Stromal cell of bone marrow (primary cell): ENCODE data around the gene PANX3.
"Not testable (repeated sequence)": the region's sequence is repeated elsewhere in the genome, so short reads cannot be mapped to it uniquely, and the experiment has no call there.

Experiments used
- DNase-seq: peaks from one replicate; pipeline ENCODE4 v3.0.0-alpha.2; 2012; ENCODE audit warnings: low read depth

Gene PANX3, protein sequence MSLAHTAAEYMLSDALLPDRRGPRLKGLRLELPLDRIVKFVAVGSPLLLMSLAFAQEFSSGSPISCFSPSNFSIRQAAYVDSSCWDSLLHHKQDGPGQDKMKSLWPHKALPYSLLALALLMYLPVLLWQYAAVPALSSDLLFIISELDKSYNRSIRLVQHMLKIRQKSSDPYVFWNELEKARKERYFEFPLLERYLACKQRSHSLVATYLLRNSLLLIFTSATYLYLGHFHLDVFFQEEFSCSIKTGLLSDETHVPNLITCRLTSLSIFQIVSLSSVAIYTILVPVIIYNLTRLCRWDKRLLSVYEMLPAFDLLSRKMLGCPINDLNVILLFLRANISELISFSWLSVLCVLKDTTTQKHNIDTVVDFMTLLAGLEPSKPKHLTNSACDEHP

GRCh38 chr11:124611064-124611463 is at the start of gene PANX3:
Gene PANX3 (plus strand): TSS chr11:124611428. CDS start chr11:124611557, 129 bp downstream.
- no peak for DNase-seq

DNA sequence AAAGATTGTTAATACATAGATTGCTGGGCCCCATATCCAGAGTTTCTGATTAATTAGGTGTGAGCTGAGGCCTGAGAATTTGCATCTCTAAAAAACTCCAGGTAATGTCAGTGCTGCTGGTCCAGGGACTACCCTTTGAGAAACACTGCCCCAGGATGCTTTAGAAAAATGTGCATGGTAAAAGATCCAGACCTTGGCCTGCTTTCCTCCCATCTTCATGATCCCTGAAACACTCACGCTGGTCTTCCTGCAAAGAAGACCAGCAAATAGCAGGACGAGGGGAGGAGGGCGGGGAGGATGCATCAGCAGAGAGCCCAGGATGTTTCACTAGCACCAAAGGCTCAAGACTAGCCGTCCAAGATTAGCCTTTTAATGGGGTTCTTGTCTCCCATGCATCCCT is 41.5 kb upstream of the PANX3 start, which contains the start of gene OR8A1:
TSS of gene OR8A1 (plus strand) at position 301 of the 400 bp plus-strand sequence. CDS start 123 bp downstream, outside the sequence.
- DNase-seq, result no peak

DNA sequence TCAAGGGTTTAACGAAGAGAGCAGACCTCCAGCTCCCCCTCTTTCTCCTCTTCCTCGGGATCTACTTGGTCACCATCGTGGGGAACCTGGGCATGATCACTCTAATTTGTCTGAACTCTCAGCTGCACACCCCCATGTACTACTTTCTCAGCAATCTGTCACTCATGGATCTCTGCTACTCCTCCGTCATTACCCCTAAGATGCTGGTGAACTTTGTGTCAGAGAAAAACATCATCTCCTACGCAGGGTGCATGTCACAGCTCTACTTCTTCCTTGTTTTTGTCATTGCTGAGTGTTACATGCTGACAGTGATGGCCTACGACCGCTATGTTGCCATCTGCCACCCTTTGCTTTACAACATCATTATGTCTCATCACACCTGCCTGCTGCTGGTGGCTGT is 41.1 kb upstream of the PANX3 start:
- DNase-seq, result no peak

DNA sequence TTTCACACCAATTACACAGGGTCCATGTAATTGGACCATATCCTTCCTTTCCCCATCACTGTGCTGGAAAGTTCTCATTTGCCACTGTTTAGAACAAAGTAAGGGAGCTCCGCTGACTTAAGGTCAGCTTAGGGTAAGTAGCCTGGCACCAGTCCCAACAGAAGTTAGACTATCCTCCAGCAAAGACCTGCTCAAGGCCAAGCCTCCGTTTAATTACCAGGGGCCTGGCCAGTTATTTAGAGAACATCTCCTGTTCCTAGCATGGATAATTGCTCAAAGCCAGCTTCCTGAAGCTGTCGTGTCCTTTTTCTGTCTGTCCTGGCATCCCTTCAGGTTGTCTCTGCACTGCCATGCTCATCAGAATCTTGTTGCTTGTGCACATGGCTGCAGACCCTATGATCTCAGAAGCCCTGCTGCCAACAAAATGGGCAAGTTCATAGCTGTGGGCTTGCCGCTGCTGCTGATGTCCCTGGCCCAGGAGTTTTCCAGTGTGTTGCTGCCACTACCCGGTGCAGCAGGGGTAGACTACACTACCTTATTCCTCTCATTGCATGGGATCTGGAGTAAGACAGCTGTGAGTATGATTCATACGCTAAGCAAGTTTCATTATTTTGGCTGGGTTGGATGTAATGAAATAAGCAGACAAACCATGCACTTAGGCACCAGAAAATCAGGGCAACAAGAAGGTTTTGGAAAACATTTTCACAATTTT is 33.4 kb upstream of the PANX3 start:
- DNase-seq, result no peak

DNA sequence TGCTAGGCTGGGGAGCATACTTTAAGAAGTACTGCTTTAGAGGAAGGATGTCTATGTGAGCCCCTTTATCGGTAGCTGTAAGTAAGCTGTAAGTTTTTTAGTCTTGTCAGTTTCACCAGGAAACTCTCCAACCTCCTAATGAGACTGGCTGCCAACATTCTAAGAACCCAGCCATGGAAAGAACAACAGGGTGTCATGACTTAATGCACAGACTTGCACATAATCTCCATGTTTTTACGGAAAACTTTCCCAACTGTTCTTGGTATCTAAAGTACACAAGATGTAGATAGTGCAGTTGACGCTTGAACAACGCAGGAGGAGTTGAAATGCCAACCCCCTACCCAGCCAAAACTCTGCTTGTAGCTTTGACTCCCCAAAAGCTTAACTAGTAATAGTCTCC is 32.5 kb upstream of the PANX3 start:
- DNase-seq, result no peak

DNA sequence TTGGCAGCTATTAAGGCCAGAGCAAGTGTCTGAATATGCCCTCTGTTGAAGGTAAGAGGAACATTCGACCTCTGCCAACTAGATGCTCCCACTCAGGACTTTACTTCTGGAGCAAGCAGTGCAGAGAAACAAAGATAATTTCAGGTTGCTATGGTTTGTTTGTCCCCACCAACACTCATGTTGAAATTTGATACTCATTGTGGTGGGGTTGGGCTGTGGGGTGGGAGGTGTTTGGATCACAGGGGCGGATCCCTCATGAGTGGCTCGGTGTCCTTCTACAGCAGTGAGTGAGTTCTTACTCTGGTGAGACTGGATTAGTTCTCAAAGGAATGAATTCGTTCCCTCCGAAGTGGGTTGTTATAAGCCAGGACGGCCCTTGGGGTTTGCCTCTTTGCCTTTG is 29.4 kb upstream of the PANX3 start:
- DNase-seq, result no peak

DNA sequence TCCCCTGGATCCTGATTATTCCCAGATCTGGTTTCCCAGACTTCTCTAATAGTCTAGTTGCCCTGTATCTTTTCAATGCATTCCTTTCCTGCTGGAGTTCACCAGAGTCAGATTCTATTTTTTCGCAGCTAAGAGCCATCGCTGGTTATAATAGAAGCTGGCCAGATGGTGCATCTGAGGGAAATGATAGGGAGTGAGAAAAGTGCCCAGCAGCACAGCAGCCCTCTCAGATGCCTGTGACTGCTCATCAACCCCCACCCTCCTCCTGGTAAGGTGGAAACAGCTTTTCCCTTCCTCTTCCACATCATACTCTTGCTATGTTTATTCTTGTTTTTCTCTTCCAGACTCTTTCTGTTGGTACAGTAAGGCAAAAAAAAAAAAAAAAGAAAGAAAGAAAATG is 28.7 kb upstream of the PANX3 start:
- no peak for DNase-seq

GRCh38 chr11:124583781-124584180 is 27.4 kb upstream of the PANX3 start:
- no peak for DNase-seq

DNA sequence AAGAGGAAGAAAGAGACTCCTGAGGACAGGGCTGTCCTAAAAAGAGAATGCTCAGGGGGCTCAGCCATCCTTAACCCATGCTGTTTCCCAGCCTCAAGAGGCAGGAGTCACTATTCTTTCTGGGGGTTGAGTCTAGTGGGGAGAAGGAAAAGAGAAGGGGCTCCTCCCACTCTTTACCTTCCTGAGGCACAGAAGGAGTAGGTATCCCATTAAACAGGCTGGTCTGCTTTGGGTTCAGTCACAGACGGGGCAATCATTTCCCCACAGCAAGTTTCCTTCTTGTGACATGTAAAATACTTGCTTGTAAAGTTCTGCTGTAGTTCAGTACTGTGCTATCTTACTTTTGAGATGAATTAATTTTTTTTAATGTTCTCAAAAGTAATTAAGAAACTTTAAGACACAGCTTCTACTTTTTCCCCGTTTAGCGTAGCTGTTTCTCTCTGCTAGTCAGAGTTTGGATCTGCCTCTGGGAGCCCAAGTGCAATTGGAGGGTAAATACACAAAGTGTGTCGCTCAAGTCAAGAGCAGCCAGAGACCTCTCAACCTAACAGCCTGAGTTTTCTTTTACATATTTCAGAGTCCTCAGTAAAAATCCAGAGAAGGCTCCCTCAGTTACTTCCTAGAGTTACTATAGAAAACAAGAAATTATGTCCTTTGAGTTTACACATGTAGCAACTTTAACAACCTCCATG is 26.4 kb upstream of the PANX3 start:
- DNase-seq, result no peak

- peak; percentile 42 for DNase-seq
Observed at GRCh38 chr11:124586238-124586860, 24.9 kb upstream of the PANX3 start.

GRCh38 chr11:124591430-124591829 is 19.8 kb upstream of the PANX3 start:
- DNase-seq, result no peak

GRCh38 chr11:124592627-124593026 is 18.6 kb upstream of the PANX3 start:
- no peak for DNase-seq

DNA sequence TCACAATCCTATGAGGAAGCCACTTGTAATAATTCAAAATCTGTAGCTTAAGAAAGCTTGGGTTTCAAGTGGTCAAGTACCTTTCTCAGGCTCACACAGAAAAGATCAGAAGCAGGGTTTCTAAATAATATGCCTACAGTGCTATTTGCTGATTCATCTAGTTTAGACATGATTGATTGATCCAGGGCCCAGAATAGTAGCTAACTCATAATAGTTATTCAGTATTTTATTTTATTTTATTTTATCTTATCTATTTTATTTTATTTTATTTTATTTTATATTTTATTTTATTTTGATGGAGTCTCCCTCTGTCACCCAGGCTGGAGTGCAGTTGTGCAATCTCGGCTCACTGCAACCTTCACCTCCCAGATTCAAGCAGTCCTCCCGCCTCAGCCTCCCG is 15.9 kb upstream of the PANX3 start:
- no peak for DNase-seq

GRCh38 chr11:124597626-124598025 is 13.6 kb upstream of the PANX3 start:
- no peak for DNase-seq

GRCh38 chr11:124600621-124601320 is 10.5 kb upstream of the PANX3 start:
- DNase-seq, result no peak

- DNase-seq, result peak; percentile 47
Observed at GRCh38 chr11:124602193-124602592, 9.0 kb upstream of the PANX3 start.

- not testable (repeated sequence) for DNase-seq
Observed at GRCh38 chr11:124602723-124603122, 8.5 kb upstream of the PANX3 start.

- DNase-seq, result no peak
Observed at GRCh38 chr11:124605719-124606118, 5.5 kb upstream of the PANX3 start.

DNA sequence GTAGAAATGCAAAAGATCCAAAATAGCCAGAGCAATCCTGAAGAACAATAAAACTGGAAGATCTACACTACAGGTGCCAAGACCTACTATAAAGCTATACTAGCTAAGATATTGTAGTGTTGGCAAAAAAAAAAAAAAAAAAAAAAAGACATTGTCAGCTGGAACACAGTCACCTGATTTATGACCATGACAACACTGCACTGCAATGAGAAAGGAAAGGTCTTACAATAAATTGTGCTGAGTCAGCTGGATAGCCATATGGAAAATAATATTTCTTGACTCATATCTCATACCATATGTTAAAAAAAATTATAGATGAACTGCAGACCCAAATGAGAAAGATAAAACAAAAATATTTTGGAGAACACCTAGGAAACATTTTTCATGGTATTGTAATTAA is 3.1 kb upstream of the PANX3 start:
- no peak for DNase-seq

- no peak for DNase-seq
Observed at GRCh38 chr11:124610295-124610694, 933 bp upstream of the PANX3 start.

GRCh38 chr11:124612045-124612444 is 817 bp downstream of the PANX3 start:
- DNase-seq, result no peak
